GM21381 (cell line): Measurements from ENCODE around the gene RUNX2.
A peak's percentile ranks its signal among the peaks of the same experiment; 100 is the strongest.
"Not testable (repeated sequence)": the region's sequence is repeated elsewhere in the genome, so short reads cannot be mapped to it uniquely, and the experiment has no call there.

ENCODE experiments used
- ATAC-seq: cut with Tn5 transposase; IDR thresholded peaks from one replicate; pipeline ENCODE4 v1.9.1; 2021; ENCODE audit warnings: mild to moderate bottlenecking, moderate library complexity; ENCODE audit not compliant: unreplicated experiment

Gene RUNX2

DNA sequence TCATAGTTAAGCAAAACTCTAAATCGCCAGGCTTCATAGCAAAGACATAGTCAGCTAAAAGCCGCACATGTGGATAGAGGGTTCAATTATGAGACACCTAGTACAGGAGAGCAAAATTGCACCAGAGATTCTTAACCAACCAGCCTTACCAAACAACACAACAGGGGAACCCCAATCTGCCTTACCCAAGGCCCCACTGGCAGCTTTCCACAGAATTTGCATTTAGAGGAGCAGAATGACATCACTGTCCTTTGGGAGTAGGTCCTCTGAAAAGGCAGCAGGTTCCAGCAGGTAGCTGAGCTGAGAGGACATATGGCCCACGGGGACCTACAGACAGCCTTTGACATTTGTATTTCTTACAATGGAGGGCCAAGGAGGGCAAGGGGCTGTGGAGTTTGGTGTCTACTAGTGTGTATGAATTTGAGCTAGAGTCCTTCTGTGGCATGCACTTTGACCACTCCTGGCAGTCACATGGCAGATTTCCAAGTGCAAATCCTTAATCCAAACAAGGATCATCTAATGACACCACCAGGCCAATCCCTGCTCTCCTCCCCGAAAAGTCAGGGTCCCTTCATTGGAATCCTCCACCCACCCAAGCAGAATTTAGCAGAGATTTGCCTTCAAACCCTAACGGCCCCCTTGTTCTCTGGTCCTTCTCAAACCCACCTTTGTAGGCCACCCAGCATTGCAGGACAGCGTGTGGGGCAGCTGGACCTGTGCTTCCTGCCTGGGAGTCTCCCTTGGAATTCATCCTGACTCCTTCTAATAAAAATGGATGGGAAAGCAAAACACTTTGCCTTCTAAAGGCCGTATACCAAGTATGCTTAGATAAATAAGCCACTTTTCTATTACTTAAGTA, 220.8 kb downstream of the RUNX2 start:
- peak; percentile 94 for ATAC-seq

DNA sequence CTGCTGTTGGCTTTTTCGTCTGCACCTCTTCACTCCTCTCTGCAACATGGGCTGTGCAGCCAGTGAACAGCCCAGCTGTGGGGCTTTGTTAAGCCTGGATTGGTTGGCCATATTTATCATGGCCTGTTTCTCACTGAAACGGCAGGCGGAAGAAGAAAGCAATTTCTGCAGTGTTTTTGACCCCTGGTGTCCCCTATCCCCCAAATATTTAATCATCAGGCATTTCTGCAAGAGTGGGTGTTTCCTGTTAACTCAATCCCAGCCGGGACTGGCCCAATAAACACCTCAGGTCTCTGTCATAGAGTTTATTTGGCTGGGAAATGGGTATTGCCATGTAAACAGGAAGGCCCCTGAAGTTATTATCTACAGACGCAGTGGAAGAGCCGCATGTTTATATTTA, 224.4 kb downstream of the RUNX2 start:
- no peak for ATAC-seq

- no peak for ATAC-seq
These were observed 225.7 kb downstream of the RUNX2 start for GRCh38 chr6:45553730-45554344.

- ATAC-seq, result no peak
These were observed 226.5 kb downstream of the RUNX2 start for GRCh38 chr6:45554591-45554990.

DNA sequence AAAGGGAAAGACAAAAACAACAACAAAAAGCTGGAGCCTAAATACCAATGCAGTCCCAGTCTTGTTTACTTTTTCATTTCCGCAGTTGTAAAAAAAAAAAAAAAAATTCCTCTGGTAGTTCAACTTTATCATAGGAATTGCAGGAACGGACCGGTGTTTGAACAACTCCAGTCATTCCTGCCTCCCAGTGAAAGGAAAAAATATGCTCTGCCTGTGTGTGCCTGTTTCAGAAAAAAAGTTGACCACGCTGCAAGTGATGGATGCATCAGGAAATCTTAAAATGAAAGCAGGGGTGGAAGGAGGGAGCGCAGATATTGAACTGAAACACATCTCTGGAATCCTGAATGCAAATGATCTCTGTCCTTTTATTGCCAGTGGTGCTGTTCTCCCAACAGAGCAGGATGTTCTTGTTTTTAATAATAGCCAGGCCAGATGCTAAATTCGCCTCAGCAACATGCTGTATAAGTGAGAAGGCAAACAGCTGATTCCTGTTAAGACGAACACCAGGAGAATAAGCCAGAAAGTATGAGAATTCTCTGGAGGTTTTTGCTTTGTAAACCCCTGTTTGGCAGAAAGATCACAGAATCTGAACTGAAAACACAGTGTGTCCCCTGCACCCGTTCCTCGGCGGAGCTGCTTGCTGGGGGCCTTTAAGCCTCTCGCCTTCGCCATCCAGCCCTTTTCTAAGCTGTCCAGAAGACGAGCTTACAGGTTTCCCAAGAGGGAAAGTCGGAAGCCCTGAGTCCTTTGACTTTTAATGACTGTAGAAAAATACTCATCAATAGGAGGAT, 228.0 kb downstream of the RUNX2 start:
- ATAC-seq, result no peak

DNA sequence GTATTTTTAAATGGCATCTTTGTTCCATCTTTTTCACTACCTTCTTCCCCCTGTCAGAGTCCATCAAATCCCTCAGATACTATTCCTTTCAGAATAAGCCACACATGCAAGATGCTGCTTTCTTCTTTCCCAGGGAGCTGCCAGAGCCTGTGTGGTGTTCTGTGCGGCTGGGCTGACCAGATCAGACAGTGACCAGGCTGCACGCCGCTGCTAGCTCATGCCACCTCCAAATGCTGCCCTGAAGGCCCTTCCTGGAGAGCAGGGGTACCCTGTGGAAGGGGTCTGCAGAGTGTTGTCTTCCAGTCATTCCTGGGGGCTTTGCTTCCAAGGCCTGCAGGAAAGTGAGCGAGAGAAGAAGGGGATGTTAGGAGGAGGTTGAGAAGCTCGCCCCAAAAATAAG, 228.7 kb downstream of the RUNX2 start:
- no peak for ATAC-seq

DNA sequence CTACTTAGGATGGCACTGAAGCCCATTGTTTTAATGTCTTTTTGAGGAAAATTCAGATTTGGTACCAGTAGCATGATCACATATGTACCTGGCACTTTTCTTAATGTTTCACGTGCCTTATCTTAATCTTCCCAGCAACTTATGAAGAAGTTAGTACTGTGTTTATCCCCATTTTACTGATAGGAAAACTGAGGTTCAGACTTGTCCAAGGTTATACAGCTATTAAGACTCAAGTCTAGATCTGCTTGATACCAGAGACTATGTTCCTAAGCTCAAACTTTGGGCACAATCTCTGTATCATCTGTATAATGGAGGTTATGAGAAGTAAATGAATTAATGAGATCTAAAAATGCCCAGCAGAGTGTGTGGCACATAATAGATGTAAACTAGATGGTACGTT, 229.3 kb downstream of the RUNX2 start:
- ATAC-seq, result no peak

DNA sequence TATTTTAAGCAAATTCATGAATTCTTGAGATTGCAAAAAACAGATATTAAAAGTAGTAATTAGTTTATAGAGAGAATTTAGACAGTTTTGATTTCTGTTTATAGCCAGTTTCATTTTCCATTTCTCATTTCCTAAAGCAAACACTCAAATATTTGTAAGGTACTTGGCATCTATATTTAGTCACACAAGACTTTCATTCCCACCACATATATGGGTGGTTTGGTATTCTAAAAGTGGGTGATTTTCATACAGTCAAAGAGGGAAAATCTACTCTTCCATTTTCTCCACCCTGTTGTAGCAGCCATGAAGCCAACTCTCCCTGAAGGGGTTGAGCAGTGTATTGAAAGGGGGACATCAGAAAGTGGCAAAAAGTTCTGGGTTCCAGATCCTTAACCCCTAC, 230.7 kb downstream of the RUNX2 start:
- peak; percentile 72 for ATAC-seq

DNA sequence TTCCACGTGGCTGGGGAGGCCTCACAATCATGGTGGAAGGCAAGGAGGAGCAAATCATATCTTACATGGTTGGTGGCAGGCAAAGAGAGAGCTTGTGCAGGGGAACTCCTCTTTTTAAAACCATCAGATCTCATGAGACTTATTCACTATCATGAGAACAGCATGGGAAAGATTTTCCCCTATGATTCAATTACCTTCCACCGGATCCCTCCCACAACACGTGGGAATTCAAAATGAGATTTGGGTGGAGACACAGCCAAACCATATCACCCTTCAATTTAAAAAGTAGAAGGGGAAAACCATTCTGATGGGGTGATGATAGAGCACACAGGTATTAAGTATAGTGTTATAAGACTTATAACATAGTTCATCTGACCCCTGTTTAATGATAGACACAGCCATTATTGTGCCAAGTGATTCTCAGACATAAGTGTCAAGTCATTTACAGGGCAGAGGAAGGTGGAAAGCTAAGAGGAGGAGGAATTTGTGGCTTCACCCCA, 232.2 kb downstream of the RUNX2 start:
- ATAC-seq, result not testable (repeated sequence)

DNA sequence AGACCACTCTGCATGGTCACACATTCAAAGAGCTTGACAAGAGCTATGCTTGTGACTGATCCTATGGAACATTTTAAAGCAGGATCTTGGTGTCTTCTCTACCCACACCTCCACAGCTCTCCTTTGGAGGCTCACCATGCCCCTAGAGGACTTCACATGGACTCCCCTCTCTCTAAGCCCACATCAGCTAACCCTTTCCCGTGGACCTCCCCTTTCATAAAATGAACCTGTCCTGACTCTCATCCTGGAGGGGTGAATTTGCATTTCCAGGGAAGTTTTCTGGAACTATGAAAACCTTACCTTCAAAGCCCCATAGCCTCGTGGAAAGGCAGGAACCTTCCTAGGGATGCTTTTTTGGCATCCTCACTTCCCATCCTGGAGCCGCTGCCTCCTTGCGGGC, 234.0 kb downstream of the RUNX2 start:
- ATAC-seq, result no peak

- ATAC-seq, result no peak
These were observed 234.9 kb downstream of the RUNX2 start for GRCh38 chr6:45563041-45563440.

DNA sequence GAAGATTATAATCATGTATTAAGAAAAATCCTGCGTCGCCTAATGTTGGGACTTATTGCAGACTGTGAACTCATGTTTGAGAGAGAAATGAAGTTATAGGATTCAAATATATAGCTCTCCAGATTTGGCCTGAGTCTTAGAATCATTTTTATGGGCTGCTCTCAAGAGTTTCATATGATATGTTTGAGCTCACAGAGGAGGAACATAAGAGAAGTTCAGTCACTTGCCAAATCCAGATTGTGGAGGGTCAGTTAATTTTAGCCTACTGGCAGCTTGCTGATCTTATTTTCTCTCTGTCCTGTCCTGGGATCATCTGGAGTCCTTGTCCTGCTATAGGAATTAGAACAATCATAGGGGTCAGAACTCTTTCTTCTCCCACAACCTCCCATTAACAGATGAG, 235.7 kb downstream of the RUNX2 start:
- no peak for ATAC-seq

DNA sequence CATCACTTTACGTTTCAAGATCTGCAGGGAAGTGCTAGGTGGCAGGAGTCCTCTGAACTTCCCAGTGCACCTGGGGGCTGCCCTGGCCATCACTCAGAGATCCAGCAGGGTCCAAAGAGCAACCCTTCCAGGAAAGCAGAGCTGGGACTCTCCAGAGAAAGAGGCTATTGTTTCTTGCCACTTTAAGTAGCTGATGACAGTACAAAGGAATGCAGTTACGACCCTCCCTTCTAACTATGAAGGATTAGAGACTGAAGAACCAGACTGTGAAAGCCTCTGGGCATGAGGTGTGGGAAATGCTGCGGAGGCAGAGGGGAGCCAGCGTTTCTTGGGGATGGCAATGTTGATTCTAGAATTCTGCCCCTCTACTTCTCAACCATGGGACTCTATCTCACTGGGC, 238.8 kb downstream of the RUNX2 start:
- ATAC-seq, result no peak

GRCh38 chr6:45567879-45568278, 239.7 kb downstream of the RUNX2 start:
- ATAC-seq, result no peak

GRCh38 chr6:45568626-45569025, 240.5 kb downstream of the RUNX2 start:
- no peak for ATAC-seq

GRCh38 chr6:45569210-45569945, 241.2 kb downstream of the RUNX2 start:
- no peak for ATAC-seq

DNA sequence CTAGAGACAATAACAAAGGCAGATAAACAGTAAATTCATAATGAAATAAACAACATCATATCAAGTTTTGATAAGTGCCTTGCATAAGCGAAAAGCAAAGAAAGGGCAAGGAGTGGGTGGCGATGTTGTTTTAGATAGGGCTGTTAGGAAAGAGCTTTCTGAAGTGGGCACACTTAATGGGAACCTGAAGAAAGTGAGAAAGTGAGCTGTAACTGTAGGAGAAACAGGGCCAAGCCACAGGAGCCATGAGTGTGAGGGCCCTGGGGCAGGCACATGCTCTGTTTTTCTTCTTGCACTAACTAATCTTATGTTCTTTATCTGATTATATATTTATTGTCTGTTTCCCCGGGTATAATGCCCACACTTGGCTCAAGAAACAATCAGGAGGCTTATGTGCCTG, 243.0 kb downstream of the RUNX2 start:
- ATAC-seq, result no peak

- no peak for ATAC-seq
These were observed 244.7 kb downstream of the RUNX2 start for GRCh38 chr6:45572833-45573232.

GRCh38 chr6:45574014-45574461, 245.9 kb downstream of the RUNX2 start:
- ATAC-seq, result no peak

GRCh38 chr6:45574885-45575284, 246.8 kb downstream of the RUNX2 start:
- no peak for ATAC-seq
